Sigmoid colon (tissue), 7 donors: ENCODE data around the gene ATP6V1E1. TPM values are rescaled to one million over a fixed set of nuclear protein-coding genes. Genes with fewer than 3 reads are reported as not detected.

Source experiments
- DNase-seq: peaks from one replicate; pipeline ENCODE4 v3.0.0-alpha.2; 2019
- H3K27ac ChIP-seq, 4 donors: fragments of 200-600 bp; sonication (generic); one replicate each; pipeline ENCODE4 v1.5.1; 2016 to 2019; ENCODE audit warnings: mild to moderate bottlenecking in 1 of 4
- H3K27me3 ChIP-seq, 3 donors: fragments of 200-600 bp; sonication (generic); one replicate each; pipeline ENCODE4 v1.5.1; 2019; ENCODE audit warnings: mild to moderate bottlenecking in 1 of 3
- H3K36me3 ChIP-seq, 4 donors: fragments of 200-600 bp; sonication (generic); one replicate each; pipeline ENCODE4 v1.5.1; 2016 to 2019
- H3K4me1 ChIP-seq, 4 donors: fragments of 200-600 bp; sonication (generic); one replicate each; pipeline ENCODE4 v1.5.1; 2017 to 2019
- H3K4me3 ChIP-seq, 4 donors: fragments of 200-600 bp; sonication (generic); one replicate each; pipeline ENCODE4 v1.5.1; 2017 to 2019; ENCODE audit warnings: mild to moderate bottlenecking in 2 of 4, moderate library complexity in 1 of 4
- H3K9me3 ChIP-seq, 4 donors: fragments of 200-600 bp in 3 of 4; sonication (generic) in 3 of 4; one replicate each; pipeline versions ENCODE4 v1.5.1 to v1.6.1; 2013 to 2019
- EP300 ChIP-seq, 4 donors: sonication (generic); formaldehyde crosslinking; IDR thresholded peaks; one replicate each; pipeline ENCODE4 v1.6.1; 2017; ENCODE audit warnings: antibody characterized with exemption in 4 of 4
- POLR2A ChIP-seq, 2 donors: fragments of 450-650 bp; IDR thresholded peaks; one replicate each; pipeline ENCODE4 v1.6.1; 2016; ENCODE audit warnings: antibody characterized with exemption in 2 of 2, mild to moderate bottlenecking in 2 of 2, moderate library complexity in 2 of 2
- POLR2AphosphoS5 ChIP-seq, 4 donors: sonication (generic); formaldehyde crosslinking; IDR thresholded peaks; one replicate each; pipeline ENCODE4 v1.6.1; 2017; ENCODE audit warnings: antibody characterized with exemption in 4 of 4
- WGBS, 2 donors: extraction: QIAGEN DNeasy Blood & Tissue Kit; methylation state at CpG; one replicate each; pipeline ENCODE4 v1.1.7; 2013; 5-methylcytosine and 5-hydroxymethylcytosine counted together
- intact Hi-C: fragments of 100-400 bp; cut with DNase I; formaldehyde crosslinking; loops from one replicate; pipeline ENCODE4 v1.15.1; 2023
- polyA plus RNA-seq, 3 donors: library from polyadenylated mRNA; stranded (reverse); fragments of 200-250 nt; gene quantifications; one replicate each; pipeline ENCODE4 v1.2.3, GENCODE V29; 2013
- total RNA-seq, 4 donors: library from RNA; depleted of rRNA; stranded (reverse); fragments of >200 nt; gene quantifications; one replicate each; pipeline ENCODE4 v1.1.0, GENCODE V29; 2016
- TF ChIP-seq, protein P1 (sequence below), 4 experiments: fragments of 450-650 bp in 3 of 4; fragments of 200-600 bp in 1 of 4; IDR thresholded peaks; one replicate each; pipeline ENCODE4 v1.5.1; 2016 to 2019; ENCODE audit warnings: antibody characterized with exemption in 4 of 4, mild to moderate bottlenecking in 3 of 4, moderate library complexity in 2 of 4
- donor health status: healthy with polysubstance abuse.
- donor health status: Bipolar disorder and iron deficiency.
- donor health status: healthy.

The ATP6V1E1 gene
- total and polyA plus RNA-seq, 7 donors, result 119 to 218 (median 144) TPM

DNA sequence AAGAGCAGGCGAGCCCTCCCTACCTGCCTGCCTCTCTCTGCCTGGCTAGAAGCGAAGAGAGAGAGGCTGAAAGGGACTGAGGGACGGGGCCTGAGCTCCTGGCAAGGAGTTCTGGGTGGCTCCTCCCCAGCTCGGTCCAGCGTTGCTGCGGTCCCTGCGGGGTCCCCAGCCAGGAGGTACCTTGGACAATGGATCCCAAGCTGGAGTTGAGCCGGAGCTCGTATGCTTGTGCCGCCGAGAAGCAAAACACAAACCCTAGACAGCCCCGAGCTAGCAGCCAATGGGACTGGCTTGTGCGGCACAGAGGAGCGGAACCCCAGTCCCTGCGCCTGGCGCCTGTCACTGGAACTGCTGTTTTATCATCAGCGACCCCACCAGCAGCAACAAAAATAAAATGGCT lies 46.9 kb downstream of the ATP6V1E1 start:
- DNase-seq, result no peak
- no peak overlapping the region for H3K4me3 ChIP-seq
- WGBS, 2 donors, result 87 to 90% methylated on average over 17 of the region's 17 CpGs
- H3K27ac ChIP-seq, result no peak overlapping the region
- TF ChIP-seq POLR2AphosphoS5 (IDR thresholded peaks at IDR 0.05) (no peak), POLR2A (IDR thresholded peaks at IDR 0.05) (no peak), EP300 (IDR thresholded peaks at IDR 0.05) (no peak)
- no peaks in the 10 kb centered on the region for H3K36me3 ChIP-seq
- H3K4me1 ChIP-seq, result no peaks in the 10 kb centered on the region
- H3K27me3 ChIP-seq, result no peaks in the 10 kb centered on the region
- intact Hi-C loops, result no loop called here
- no peaks in the 10 kb centered on the region for H3K9me3 ChIP-seq

DNA sequence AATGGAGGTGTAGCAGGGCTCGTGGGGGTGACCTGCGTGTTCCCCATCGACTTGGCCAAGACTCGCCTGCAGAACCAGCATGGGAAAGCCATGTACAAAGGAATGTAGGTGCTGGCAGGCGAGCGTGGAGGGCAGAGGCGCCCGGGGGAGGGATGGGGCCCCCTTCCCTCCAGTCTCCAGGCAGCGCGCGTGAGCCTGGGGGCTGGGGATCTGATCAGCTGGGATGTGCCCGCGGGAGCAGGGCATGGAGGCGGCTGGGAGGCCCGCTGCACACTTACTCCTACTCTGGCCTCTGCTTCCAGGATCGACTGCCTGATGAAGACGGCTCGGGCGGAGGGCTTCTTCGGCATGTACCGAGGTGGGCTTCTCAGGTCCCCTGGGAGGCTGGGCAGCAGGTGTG lies 47.5 kb downstream of the ATP6V1E1 start:
- Histone ChIP-seq H3K36me3 (no peaks in the 10 kb centered on the region), H3K9me3 (no peaks in the 10 kb centered on the region), H3K27me3 (no peaks in the 10 kb centered on the region), H3K4me1 (no peaks in the 10 kb centered on the region), H3K27ac (no peak overlapping the region), H3K4me3 (no peak overlapping the region)
- TF ChIP-seq POLR2A (IDR thresholded peaks at IDR 0.05) (no peak), EP300 (IDR thresholded peaks at IDR 0.05) (no peak), POLR2AphosphoS5 (IDR thresholded peaks at IDR 0.05) (no peak)
- TF ChIP-seq, protein P1, sequence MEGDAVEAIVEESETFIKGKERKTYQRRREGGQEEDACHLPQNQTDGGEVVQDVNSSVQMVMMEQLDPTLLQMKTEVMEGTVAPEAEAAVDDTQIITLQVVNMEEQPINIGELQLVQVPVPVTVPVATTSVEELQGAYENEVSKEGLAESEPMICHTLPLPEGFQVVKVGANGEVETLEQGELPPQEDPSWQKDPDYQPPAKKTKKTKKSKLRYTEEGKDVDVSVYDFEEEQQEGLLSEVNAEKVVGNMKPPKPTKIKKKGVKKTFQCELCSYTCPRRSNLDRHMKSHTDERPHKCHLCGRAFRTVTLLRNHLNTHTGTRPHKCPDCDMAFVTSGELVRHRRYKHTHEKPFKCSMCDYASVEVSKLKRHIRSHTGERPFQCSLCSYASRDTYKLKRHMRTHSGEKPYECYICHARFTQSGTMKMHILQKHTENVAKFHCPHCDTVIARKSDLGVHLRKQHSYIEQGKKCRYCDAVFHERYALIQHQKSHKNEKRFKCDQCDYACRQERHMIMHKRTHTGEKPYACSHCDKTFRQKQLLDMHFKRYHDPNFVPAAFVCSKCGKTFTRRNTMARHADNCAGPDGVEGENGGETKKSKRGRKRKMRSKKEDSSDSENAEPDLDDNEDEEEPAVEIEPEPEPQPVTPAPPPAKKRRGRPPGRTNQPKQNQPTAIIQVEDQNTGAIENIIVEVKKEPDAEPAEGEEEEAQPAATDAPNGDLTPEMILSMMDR (IDR thresholded peaks at IDR 0.05), result no peak
- DNase-seq, result no peak
- intact Hi-C loops, result no loop called here
- WGBS, 2 donors, result 78 to 84% methylated on average over 21 of the region's 21 CpGs

DNA sequence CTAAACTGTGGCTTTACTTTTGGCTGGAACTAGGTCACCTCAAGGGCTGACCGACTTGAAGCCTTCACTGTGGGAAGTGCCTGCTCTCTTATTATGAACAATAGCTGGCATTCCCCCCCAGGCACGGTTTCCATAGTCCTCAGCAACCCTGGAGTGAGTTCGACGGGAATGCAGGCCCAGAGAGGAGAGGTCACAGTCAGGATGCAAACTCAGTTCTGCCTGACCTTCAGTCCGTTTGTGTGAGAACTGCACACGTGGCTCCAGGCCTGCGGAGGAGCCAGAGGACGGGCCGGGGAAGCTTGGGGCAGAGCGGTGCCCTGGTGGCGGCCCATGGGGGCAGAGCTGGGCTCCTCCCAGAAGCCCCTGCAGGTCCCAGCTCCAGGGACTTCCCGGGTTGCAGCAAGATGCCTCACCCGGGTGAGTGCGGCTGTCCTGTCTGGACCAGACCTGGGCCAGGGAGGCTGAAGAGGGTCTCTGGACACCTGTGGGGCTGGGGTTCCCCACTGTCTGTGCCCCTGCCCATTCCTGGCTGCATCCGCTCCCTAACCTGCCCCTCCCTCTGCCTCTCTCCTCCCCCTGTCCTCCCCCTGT lies 48.0 kb downstream of the ATP6V1E1 start:
- no peak overlapping the region for H3K27ac ChIP-seq
- intact Hi-C loops, result no loop called here

DNA sequence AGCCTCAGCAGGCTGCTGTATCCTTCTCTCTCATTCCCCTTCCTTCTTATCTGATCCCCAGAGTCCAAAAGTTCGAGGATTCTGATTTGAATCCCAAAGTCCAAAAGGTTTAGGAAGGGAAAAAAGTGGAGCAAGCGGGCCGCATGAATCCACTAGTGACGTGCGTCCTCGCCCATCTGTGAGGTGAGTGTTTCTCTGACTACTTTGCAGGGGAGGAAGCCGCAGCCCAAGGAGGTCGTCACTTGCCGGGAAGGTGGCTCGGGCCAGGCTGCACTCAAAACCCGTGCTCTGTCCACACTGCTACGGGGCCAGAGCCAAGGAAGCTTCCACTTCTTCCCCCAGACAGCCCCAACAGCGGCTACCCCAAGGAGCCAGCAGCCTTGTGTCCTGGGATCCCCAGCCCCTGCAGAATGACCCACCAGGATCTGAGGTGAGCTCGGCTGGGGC lies 49.0 kb downstream of the ATP6V1E1 start:
- intact Hi-C loops, result no loop called here
- TF ChIP-seq, protein P1 (IDR thresholded peaks at IDR 0.05), result no peak
- no peak for TF ChIP-seq POLR2A (IDR thresholded peaks at IDR 0.05)
- TF ChIP-seq EP300 (IDR thresholded peaks at IDR 0.05), result no peak
- TF ChIP-seq POLR2AphosphoS5 (IDR thresholded peaks at IDR 0.05), result no peak
- 85 to 92% methylated on average over 14 of the region's 14 CpGs for WGBS, 2 donors
- H3K36me3 ChIP-seq, result no peaks in the 10 kb centered on the region
- H3K4me3 ChIP-seq, result no peak overlapping the region
- H3K9me3 ChIP-seq, result no peaks in the 10 kb centered on the region
- no peaks in the 10 kb centered on the region for H3K4me1 ChIP-seq
- H3K27me3 ChIP-seq, result no peaks in the 10 kb centered on the region
- no peak overlapping the region for H3K27ac ChIP-seq
- DNase-seq, result no peak

More for the DNA sequence above, 48.0 kb downstream of the ATP6V1E1 start:
- H3K4me1 ChIP-seq, result no peaks in the 10 kb centered on the region
- no peaks in the 10 kb centered on the region for H3K36me3 ChIP-seq
- no peaks in the 10 kb centered on the region for H3K9me3 ChIP-seq
- H3K4me3 ChIP-seq, result no peak overlapping the region
- no peak for TF ChIP-seq EP300 (IDR thresholded peaks at IDR 0.05)
- TF ChIP-seq POLR2AphosphoS5 (IDR thresholded peaks at IDR 0.05), result no peak
- TF ChIP-seq POLR2A (IDR thresholded peaks at IDR 0.05), result no peak
- TF ChIP-seq, protein P1 (IDR thresholded peaks at IDR 0.05), result no peak
- WGBS, 2 donors, result 67 to 73% methylated on average over 15 of the region's 15 CpGs
- DNase-seq, result no peak
- no peaks in the 10 kb centered on the region for H3K27me3 ChIP-seq

DNA sequence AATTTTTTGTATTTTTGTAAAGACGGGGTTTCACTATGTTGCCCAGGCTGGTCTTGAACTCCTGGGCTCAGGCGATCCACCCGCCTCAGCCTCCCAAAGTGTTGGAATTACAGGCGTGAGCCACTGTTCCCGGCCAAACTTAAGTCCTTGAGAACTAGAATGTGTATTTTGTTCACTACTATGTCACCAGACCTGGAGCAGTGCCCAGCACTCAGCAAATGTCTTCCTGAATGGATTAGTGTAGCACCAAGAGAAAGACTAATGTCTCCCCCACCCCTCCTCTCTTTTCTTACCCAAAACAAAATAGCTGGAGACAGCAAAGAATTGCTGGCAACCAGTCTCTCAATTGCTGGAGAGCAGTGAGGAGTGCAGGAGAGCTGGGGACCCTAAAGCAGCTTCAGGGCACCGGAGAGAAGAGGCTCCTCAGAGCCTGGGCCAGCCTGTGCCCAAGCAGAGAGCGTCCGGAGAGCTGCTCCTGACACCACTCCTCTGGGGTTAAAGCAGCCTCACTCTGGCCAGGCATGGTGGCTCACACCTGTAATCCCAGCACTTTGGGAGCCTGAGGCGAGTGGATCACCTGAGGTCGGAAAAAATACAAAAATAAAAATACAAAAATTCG lies 50.3 kb downstream of the ATP6V1E1 start:
- intact Hi-C loops, result no loop called here

More for the DNA sequence above, 50.3 kb downstream of the ATP6V1E1 start:
- TF ChIP-seq, protein P1 (IDR thresholded peaks at IDR 0.05), result no peak
- peak in 2 of 4 donors; percentile 9 to 28 for TF ChIP-seq POLR2AphosphoS5 (IDR thresholded peaks at IDR 0.05)
- no peaks in the 10 kb centered on the region for H3K4me1 ChIP-seq
- WGBS, 2 donors, result 66 to 77% methylated on average over 11 of the region's 11 CpGs
- H3K27ac ChIP-seq, result peak overlapping the region; percentile 1 to 51 (median 32)
- H3K36me3 ChIP-seq, result no peaks in the 10 kb centered on the region
- no peaks in the 10 kb centered on the region for H3K9me3 ChIP-seq
- H3K27me3 ChIP-seq, result no peaks in the 10 kb centered on the region
- peak; percentile 92 for DNase-seq
- no peak overlapping the region for H3K4me3 ChIP-seq
